ENCODE measurements around the gene MYMX. TPM values are rescaled to one million over a fixed set of nuclear protein-coding genes. Genes with fewer than 3 reads are reported as not detected.
A peak's percentile ranks its signal among the peaks of the same experiment; 100 is the strongest.

MYMX gene
- total and polyA plus RNA-seq, 2 of the 13 experiments (the other 11 are each of a cell fraction or from before 2014, with no cell fraction given): not detected

GRCh38 chr6:44265007-44265721 lies 48.4 kb downstream of the MYMX start, which contains the start of gene NFKBIE (continued):
- TF ChIP-seq SMAD3 (CRISPR knock-in tag; IDR thresholded peaks at IDR 0.05): 0 out of 2 replicates have a peak, but pooled peaks have one; percentile 16
- TF ChIP-seq, protein P1, sequence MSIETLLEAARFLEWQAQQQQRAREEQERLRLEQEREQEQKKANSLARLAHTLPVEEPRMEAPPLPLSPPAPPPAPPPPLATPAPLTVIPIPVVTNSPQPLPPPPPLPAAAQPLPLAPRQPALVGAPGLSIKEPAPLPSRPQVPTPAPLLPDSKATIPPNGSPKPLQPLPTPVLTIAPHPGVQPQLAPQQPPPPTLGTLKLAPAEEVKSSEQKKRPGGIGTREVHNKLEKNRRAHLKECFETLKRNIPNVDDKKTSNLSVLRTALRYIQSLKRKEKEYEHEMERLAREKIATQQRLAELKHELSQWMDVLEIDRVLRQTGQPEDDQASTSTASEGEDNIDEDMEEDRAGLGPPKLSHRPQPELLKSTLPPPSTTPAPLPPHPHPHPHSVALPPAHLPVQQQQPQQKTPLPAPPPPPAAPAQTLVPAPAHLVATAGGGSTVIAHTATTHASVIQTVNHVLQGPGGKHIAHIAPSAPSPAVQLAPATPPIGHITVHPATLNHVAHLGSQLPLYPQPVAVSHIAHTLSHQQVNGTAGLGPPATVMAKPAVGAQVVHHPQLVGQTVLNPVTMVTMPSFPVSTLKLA (IDR thresholded peaks at IDR 0.05): 0 out of 2 replicates have a peak, but pooled peaks have one; percentile 41
- TF ChIP-seq KLF11 (CRISPR knock-in tag; IDR thresholded peaks at IDR 0.05): peak; percentile 76
- TF ChIP-seq ELF1 (CRISPR knock-in tag; IDR thresholded peaks at IDR 0.05): peak; percentile 83
- no peak for TF ChIP-seq ZNF552 (CRISPR knock-in tag; IDR thresholded peaks at IDR 0.05; ENCODE audit: borderline replicate concordance)
- TF ChIP-seq ZC3H13 (CRISPR knock-in tag; IDR thresholded peaks at IDR 0.05): peak; percentile 90; the same call in 1 of the 2 replicates
- peak; percentile 56; the same call in 1 of the 2 replicates for TF ChIP-seq PHF20 (CRISPR knock-in tag; IDR thresholded peaks at IDR 0.05)
- peak; percentile 66; the same call in 1 of the 2 replicates for TF ChIP-seq GATA4 (IDR thresholded peaks at IDR 0.05; ENCODE audit: borderline replicate concordance, low read depth)
- peak; percentile 88 for TF ChIP-seq ZNF563 (CRISPR knock-in tag; IDR thresholded peaks at IDR 0.05)
- TF ChIP-seq, protein P2, sequence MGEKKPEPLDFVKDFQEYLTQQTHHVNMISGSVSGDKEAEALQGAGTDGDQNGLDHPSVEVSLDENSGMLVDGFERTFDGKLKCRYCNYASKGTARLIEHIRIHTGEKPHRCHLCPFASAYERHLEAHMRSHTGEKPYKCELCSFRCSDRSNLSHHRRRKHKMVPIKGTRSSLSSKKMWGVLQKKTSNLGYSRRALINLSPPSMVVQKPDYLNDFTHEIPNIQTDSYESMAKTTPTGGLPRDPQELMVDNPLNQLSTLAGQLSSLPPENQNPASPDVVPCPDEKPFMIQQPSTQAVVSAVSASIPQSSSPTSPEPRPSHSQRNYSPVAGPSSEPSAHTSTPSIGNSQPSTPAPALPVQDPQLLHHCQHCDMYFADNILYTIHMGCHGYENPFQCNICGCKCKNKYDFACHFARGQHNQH (CRISPR knock-in tag; IDR thresholded peaks at IDR 0.05): no peak; the same call in none of the 2 replicates
- TF ChIP-seq RAD51 (IDR thresholded peaks at IDR 0.05; ENCODE audit: borderline replicate concordance): no peak
- peak; percentile 95 for TF ChIP-seq CHCHD3 (CRISPR knock-in tag; IDR thresholded peaks at IDR 0.05)
- TF ChIP-seq ZNF232 (CRISPR knock-in tag; IDR thresholded peaks at IDR 0.05; ENCODE audit: borderline replicate concordance): no peak
- TF ChIP-seq, protein P3, sequence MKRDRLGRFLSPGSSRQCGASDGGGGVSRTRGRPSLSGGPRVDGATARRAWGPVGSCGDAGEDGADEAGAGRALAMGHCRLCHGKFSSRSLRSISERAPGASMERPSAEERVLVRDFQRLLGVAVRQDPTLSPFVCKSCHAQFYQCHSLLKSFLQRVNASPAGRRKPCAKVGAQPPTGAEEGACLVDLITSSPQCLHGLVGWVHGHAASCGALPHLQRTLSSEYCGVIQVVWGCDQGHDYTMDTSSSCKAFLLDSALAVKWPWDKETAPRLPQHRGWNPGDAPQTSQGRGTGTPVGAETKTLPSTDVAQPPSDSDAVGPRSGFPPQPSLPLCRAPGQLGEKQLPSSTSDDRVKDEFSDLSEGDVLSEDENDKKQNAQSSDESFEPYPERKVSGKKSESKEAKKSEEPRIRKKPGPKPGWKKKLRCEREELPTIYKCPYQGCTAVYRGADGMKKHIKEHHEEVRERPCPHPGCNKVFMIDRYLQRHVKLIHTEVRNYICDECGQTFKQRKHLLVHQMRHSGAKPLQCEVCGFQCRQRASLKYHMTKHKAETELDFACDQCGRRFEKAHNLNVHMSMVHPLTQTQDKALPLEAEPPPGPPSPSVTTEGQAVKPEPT (CRISPR knock-in tag; IDR thresholded peaks at IDR 0.05; ENCODE audit: low read depth): peak; percentile 47; the same call in 1 of the 2 replicates
- peak; percentile 51; the same call in 1 of the 2 replicates for TF ChIP-seq TFE3 (CRISPR knock-in tag; IDR thresholded peaks at IDR 0.05)
- TF ChIP-seq, protein P4, sequence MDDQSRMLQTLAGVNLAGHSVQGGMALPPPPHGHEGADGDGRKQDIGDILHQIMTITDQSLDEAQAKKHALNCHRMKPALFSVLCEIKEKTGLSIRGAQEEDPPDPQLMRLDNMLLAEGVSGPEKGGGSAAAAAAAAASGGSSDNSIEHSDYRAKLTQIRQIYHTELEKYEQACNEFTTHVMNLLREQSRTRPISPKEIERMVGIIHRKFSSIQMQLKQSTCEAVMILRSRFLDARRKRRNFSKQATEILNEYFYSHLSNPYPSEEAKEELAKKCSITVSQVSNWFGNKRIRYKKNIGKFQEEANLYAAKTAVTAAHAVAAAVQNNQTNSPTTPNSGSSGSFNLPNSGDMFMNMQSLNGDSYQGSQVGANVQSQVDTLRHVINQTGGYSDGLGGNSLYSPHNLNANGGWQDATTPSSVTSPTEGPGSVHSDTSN (CRISPR knock-in tag; IDR thresholded peaks at IDR 0.05; ENCODE audit: borderline replicate concordance): no peak
- no peak; the same call in 1 of the 2 replicates for TF ChIP-seq NKX3-1 (CRISPR knock-in tag; IDR thresholded peaks at IDR 0.05)
- no peak for TF ChIP-seq MYNN (CRISPR knock-in tag; IDR thresholded peaks at IDR 0.05; ENCODE audit: low read depth)
- no peak for TF ChIP-seq HDAC6 (IDR thresholded peaks at IDR 0.05; ENCODE audit: low read depth, low read length)
- peak; percentile 88 for TF ChIP-seq POLR2AphosphoS5 (IDR thresholded peaks at IDR 0.05; ENCODE audit: low read depth, low read length)
- TF ChIP-seq ASH2L (IDR thresholded peaks at IDR 0.05; ENCODE audit: insufficient read length, low read depth, low read length): peak; percentile 62
- no peak for TF ChIP-seq GZF1 (CRISPR knock-in tag; IDR thresholded peaks at IDR 0.05)
- TF ChIP-seq NR2F1 (CRISPR knock-in tag; IDR thresholded peaks at IDR 0.05): no peak
